ENCODE results near the gene SYDE1. TPM values are rescaled to one million over a fixed set of nuclear protein-coding genes. Genes with fewer than 3 reads are reported as not detected.

Gene SYDE1
- total and polyA plus RNA-seq, 2 donors from 2014 or later, result 13.9 to 26.9 TPM

DNA sequence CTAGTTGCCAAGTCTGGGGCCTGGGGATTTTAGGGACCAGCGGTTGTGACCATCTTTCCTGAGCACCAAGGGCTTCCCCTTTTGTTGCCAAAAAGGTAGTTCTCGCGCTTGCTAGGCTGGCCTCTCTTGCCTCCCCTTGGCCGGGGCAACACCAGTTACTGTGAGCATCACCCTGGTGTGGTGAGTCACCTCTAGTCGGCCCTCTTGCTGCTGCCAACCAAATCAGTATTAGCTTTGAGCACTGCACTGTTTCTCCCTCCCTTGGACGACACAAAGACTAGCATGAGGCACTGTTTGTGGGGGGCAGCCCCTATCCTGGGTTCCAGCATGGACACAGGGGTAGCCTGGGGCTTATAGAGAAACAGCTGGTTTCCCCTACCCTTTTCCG, 6.9 kb downstream of the SYDE1 start:
- H3K9me3 ChIP-seq (ENCODE audit: control insufficient read depth in 2 of 3, insufficient read depth in 1 of 3, low read length in 3 of 3), result no peaks in the 10 kb centered on the region
- peaks cover 2 to 59% (median 32%) of the 10 kb centered on the region in 3 donors for H3K36me3 ChIP-seq (ENCODE audit: control insufficient read depth in 2 of 3, insufficient read depth in 3 of 3, low read length in 3 of 3)
- H3K4me1 ChIP-seq (ENCODE audit: control insufficient read depth in 2 of 3, insufficient read depth in 2 of 3, low read depth in 1 of 3, low read length in 3 of 3), result peaks cover 0 to 31% (median 14%) of the 10 kb centered on the region in 3 donors
- FAIRE-seq (no peak), DNase-seq (no peak)
- H3K27ac ChIP-seq (ENCODE audit: low read depth in 2 of 2, low read length in 2 of 2), result no peak overlapping the region
- TF ChIP-seq, protein P1, sequence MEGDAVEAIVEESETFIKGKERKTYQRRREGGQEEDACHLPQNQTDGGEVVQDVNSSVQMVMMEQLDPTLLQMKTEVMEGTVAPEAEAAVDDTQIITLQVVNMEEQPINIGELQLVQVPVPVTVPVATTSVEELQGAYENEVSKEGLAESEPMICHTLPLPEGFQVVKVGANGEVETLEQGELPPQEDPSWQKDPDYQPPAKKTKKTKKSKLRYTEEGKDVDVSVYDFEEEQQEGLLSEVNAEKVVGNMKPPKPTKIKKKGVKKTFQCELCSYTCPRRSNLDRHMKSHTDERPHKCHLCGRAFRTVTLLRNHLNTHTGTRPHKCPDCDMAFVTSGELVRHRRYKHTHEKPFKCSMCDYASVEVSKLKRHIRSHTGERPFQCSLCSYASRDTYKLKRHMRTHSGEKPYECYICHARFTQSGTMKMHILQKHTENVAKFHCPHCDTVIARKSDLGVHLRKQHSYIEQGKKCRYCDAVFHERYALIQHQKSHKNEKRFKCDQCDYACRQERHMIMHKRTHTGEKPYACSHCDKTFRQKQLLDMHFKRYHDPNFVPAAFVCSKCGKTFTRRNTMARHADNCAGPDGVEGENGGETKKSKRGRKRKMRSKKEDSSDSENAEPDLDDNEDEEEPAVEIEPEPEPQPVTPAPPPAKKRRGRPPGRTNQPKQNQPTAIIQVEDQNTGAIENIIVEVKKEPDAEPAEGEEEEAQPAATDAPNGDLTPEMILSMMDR (IDR thresholded peaks at IDR 0.05; ENCODE audit: borderline replicate concordance, extremely low read depth, insufficient read depth), result no peak
- no peak overlapping the region for H3K4me3 ChIP-seq (ENCODE audit: low read length in 3 of 3)
- H3K27me3 ChIP-seq (ENCODE audit: control insufficient read depth, insufficient read depth, low read length), result no peaks in the 10 kb centered on the region
- H3K9ac ChIP-seq (ENCODE audit: low read length in 3 of 3), result no peak overlapping the region
- intact Hi-C loops (cut with DNase I), result no loop called here

DNA sequence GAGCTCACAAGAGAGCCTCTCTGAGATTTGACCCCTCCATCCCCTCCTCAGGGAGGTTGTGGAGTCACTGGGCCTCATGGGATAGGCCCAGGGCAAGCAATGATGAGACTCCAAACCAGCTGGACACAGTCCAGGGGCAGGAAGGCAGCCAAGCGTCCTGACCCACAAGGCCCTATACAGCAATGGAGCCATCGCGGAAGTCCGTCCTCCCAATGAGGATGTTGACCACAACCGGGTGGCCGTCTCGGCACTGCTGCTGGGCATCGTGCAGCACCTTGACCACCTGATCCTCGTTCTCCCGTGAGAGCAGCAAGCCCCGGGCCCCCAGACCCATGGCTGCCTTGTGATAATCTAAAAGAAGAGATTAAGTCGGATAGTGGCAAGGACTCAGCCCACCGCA, 7.9 kb downstream of the SYDE1 start:
- TF ChIP-seq, protein P1 (IDR thresholded peaks at IDR 0.05; ENCODE audit: borderline replicate concordance, extremely low read depth, insufficient read depth), result no peak
- Histone ChIP-seq H3K4me1 (ENCODE audit: control insufficient read depth in 2 of 3, insufficient read depth in 2 of 3, low read depth in 1 of 3, low read length in 3 of 3) (peaks cover 0 to 29% (median 14%) of the 10 kb centered on the region in 3 donors), H3K4me3 (ENCODE audit: low read length in 3 of 3) (no peak overlapping the region), H3K9ac (ENCODE audit: low read length in 3 of 3) (peak overlapping the region in 1 of 3 donors; percentile 26), H3K27me3 (ENCODE audit: control insufficient read depth, insufficient read depth, low read length) (no peaks in the 10 kb centered on the region), H3K9me3 (ENCODE audit: control insufficient read depth in 2 of 3, insufficient read depth in 1 of 3, low read length in 3 of 3) (no peaks in the 10 kb centered on the region), H3K27ac (ENCODE audit: low read depth in 2 of 2, low read length in 2 of 2) (peak overlapping the region in 1 of 2 donors; percentile 41), H3K36me3 (ENCODE audit: control insufficient read depth in 2 of 3, insufficient read depth in 3 of 3, low read length in 3 of 3) (peaks cover 2 to 61% (median 32%) of the 10 kb centered on the region in 3 donors)
- peak in 2 of 5 donors; percentile 56 to 93 for DNase-seq
- intact Hi-C loops (cut with DNase I), result no loop called here
- FAIRE-seq, result no peak

DNA sequence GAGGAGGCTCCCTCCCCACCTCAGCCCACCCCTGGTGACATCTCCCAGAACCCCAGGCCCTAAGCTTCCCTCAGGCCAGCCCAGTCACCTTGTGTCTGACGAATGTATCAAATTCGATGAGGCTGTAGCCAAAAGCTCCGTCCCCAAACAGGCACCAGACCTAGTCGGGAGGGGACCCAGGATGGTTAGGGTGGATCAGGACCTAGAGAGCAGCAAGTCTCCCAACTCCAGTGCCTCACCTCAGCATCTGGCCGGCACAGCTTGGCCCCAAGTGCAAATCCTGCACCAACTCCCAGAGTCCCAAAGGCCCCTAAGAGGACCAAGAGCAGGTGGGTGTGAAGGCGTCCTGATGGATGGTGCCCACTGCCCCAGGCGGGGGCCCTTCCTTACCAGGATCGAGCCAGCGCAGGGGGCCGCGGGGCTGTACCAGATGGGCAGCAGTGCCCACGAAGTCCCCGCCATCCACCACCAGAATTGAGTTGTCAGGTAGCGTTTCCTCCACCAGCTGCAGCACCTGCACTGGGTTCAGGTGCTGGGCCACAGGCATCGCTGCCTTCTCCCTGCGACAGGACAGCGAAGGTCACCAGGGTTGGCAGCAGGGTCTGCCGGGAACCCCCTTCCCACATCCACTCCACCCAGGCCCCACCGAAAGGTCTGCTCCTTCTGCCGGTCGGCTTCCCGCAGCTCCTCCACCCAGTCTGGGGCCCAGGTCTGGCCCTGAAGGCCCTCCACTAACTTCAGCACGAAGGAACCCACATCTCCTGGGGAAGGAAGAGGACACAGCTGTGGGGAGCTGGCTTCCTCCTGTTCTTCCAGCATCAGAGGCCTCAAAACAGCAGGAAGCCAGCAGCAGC, 8.8 kb downstream of the SYDE1 start:
- Histone ChIP-seq H3K27me3 (ENCODE audit: control insufficient read depth, insufficient read depth, low read length) (no peaks in the 10 kb centered on the region), H3K9ac (ENCODE audit: low read length in 3 of 3) (no peak overlapping the region), H3K36me3 (ENCODE audit: control insufficient read depth in 2 of 3, insufficient read depth in 3 of 3, low read length in 3 of 3) (peaks cover 2 to 66% (median 37%) of the 10 kb centered on the region in 3 donors), H3K27ac (ENCODE audit: low read depth in 2 of 2, low read length in 2 of 2) (peak overlapping the region in 1 of 2 donors; percentile 41), H3K9me3 (ENCODE audit: control insufficient read depth in 2 of 3, insufficient read depth in 1 of 3, low read length in 3 of 3) (no peaks in the 10 kb centered on the region), H3K4me3 (ENCODE audit: low read length in 3 of 3) (no peak overlapping the region), H3K4me1 (ENCODE audit: control insufficient read depth in 2 of 3, insufficient read depth in 2 of 3, low read depth in 1 of 3, low read length in 3 of 3) (peaks cover 0 to 29% (median 14%) of the 10 kb centered on the region in 3 donors)
- TF ChIP-seq, protein P1 (IDR thresholded peaks at IDR 0.05; ENCODE audit: borderline replicate concordance, extremely low read depth, insufficient read depth), result no peak
- DNase-seq (no peak), FAIRE-seq (no peak)
- intact Hi-C loops (cut with DNase I), result no loop called here

Data from kidney (tissue), 14 donors.